ENCODE data around the gene MUC5B.

Gene MUC5B

DNA sequence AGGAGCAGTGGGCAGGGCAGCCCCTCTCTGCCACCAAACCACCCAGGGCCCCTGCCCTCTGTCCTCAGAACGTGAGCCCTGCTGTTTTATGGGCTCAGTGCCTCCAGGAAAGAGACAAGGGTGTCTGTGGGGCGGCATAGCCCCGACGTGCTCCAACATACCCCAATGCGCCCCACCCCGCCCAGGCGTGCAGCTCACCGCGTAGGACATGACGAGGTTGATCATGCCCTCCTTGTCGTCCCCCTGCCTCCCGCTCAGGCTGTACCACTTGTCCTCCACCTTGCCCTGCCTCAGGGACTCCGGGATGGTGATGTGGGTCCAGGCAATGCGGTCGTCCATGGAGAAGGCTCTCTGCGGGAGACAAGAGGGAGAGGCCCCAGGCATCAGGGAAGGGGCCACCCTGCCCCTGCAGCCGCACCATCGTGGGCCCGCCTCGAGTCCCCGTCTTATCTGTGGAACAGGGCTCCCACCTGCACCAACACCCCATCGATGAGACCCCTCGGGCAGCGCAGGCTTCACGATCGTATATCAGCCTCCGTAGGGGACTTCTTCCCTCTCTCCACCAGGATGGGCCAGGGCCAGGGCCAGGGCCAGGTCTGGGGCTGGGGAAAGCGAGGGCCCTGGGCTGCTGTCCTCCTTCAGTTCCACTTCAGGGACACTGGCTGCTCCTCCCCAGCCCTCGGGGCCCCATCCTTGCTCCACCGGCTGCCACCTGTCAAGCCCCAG is 65.7 kb downstream of the MUC5B start:
- DNase-seq: no peak

- no peak for DNase-seq
These were observed 66.5 kb downstream of the MUC5B start for GRCh38 chr11:1289211-1289935.

GRCh38 chr11:1290052-1291040 is 67.5 kb downstream of the MUC5B start:
- no peak for DNase-seq

DNA sequence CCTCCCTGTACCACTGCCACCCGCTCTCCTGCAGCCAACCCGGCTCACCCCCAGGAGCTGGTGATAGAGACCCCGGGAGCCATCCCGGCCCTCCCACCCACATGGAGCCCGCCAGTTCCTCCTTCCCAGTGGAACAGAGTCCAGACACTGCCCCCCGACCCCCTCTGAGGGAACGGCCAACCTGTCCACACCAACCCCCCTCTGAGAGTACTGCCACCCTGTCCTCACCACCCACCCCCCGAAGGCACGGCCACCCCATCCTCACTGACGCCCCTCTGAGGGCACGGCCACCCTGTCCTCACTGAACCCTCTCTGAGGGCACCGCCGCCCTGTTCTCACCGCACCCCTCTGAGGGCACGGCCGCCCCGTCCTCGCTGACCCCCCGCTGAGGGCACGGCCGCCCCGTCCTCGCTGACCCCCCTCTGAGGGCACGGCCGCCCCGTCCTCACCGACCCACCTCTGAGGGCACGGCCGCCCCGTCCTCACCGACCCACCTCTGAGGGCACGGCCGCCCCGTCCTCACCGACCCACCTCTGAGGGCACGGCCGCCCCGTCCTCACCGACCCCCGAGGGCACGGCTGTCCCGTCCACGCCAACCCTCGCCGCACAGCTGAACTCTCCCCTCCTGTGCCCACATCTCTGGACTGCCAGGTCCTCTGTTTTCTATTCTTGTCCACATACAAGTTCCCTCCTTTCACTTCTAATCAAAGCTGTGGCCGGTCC is 68.6 kb downstream of the MUC5B start:
- DNase-seq: no peak

DNA sequence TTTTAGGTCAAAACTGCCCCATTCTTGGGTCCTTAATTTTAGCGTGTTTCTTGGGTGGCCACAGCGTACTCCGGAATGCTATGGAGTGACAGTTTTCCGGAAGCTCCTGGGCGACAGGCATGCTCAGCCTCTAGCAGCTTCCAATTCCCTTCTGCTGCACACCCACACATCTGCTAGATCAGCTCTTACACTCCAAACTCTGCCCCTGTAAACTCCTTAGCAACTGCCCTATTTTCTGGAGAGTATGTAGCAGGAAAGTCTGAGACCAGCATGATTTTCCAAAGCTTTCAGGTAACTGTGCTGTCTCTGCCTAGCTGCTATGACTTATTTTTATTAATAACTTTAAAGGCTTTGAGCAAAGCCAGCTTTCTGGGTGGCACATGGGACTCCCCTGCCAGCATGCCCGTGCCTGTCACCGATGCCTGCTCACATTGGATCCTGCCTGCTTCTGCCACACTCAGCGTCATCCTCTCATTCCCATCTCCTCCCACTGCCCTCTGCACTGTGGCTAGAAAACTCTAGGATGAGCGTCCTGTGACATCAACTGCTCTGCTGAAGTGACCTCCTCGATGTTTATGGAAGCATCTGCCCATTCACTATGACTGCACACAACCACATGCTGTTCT is 69.3 kb downstream of the MUC5B start:
- no peak for DNase-seq

- DNase-seq: no peak
These were observed 70.1 kb downstream of the MUC5B start for GRCh38 chr11:1292644-1293618.

DNA sequence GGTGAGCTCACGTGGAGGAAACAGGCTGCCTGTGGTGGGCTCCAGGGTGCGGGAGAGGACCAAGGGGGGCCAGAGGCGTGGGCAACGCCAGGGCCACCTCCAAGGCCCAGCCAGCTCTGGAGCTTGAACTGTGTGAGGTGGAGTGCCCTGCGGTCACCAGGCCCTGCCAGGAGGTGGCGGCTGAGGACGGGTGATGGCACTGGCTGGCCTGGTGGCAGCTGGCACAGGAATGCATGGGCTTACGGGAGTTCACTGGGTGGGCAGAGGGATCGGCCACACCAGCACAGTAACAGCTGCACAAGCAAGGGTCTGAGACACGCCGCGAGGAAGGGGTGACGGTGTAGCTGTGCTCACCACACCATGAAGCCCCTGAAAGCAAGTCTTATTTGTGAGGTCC is 70.8 kb downstream of the MUC5B start:
- DNase-seq: no peak

GRCh38 chr11:1295086-1295485 is 72.2 kb downstream of the MUC5B start:
- DNase-seq: no peak

- no peak for DNase-seq
These were observed 72.7 kb downstream of the MUC5B start for GRCh38 chr11:1295591-1295990.

DNA sequence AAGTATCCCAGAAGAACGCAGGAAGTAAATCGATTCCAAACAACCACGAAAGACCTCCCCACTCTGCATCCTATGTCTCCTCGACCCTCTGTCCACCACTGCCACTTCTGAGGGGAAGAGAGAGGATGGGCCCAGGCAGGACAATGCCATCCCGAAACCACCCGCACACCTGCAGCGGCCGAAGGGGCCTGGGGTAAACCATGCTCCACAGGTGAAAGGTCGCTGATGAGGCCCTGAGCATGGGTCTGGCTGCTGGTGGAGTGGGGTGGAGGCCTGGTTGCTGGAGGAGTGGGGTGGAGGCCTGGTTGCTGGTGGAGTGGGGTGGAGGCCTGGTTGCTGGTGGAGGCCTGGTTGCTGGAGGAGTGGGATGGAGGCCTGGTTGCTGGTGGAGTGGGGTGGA is 73.4 kb downstream of the MUC5B start:
- no peak for DNase-seq

DNA sequence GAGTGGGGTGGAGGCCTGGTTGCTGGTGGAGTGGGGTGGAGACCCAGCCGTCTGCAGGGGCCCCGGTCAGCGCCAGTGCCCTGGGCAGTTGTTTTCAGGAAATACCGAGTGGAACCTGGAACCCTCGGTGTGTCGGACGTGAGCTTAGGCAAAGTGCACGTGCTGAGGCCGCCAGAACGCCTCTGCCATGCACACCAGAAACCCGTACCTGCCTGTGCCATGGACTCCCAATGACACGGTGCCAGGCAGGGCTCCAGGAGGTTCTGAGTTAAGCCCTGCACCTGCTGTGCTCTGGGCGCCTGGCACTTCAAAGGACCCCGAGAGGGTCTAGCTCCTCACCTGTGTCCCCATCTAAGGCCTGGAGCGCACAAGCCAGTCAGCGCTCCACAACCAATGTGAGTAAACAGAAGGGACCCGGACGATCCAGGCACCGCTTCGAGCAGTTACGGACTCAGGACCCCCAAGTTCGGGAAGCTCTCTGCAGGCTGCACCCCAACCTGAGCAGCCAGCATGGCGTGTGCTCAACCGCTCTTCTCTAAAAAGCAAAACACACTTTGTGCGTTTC is 74.2 kb downstream of the MUC5B start:
- DNase-seq: no peak

GRCh38 chr11:1297576-1298473 is 75.0 kb downstream of the MUC5B start:
- DNase-seq: no peak

- DNase-seq: no peak
These were observed 76.0 kb downstream of the MUC5B start for GRCh38 chr11:1298695-1299492.

- no peak for DNase-seq
These were observed 76.8 kb downstream of the MUC5B start for GRCh38 chr11:1299621-1300020.

- no peak for DNase-seq
These were observed 77.3 kb downstream of the MUC5B start for GRCh38 chr11:1300121-1300520.

GRCh38 chr11:1300569-1301187 is 77.8 kb downstream of the MUC5B start:
- DNase-seq: no peak

- DNase-seq: no peak
These were observed 78.5 kb downstream of the MUC5B start for GRCh38 chr11:1301220-1302000.

All from NCI-H2171 (cell line).